ENCODE results near the gene ZNF529.

Gene ZNF529

DNA sequence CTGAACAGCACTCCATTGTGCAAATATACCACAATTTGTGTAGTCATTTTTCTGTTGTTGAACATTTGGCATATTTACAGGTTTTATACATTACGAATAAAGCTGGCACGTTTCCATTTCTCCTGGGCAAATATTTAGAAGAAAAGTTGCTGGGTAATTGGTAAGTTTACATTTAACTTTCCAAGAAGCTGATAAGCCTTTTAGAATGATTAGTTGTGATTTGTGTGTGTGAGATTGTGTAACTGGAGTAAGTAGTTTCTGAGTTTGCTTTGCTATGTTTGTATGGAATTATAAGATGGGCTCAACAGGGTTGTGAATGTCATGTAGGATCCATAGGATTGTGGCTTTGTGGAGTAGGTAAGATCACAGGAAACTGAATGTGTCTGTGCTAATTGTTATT lies 1.6 kb upstream of the ZNF529 start:
- peak overlapping the region; percentile 99; the same call in 1 of the 2 replicates for H3K4me3 ChIP-seq (ENCODE audit: low read length)

DNA sequence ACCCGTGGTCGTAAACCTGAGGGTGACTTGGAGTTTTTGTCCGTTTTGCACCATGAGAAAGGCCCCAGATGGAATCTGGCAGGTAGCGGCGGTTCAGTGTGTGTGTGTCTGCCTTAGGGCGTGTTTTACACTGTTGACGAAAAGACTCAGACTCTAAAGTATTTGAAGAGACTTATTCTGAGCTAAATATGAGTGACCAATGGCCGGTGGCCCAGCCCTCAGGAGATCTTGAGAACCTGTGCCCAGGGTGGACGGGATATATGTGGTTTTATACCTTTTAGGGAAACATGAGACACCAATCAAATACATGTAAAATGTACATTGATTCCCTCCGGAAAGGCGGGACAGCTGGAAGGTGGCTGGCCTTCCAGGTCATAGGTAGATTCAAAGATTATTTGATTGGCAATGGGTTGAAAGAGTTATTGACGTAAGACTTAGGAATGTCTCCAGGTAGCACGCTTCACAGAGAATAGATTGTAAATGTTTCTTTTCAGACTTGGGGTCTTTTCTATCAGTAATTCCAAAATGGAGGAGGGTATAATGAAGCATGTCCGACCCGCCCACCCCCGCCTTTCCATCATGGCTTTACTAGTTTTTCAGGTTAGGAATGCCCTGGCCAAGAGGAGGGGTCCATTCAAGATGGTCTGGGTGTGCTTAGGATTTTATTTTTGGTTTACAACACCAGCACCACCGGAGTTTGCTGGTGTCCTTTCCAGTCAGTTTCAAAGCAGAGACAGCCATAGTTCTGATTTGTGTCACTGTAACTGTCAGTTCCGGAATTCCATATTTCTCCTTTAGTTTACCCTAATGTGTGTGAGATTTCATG lies 1.0 kb upstream of the ZNF529 start:
- peak overlapping the region; percentile 99 for H3K4me3 ChIP-seq (ENCODE audit: low read length)
- no peaks in the 10 kb centered on the region for H3K27me3 ChIP-seq (ENCODE audit: control insufficient read depth, low read length)
- H3K4me1 ChIP-seq (ENCODE audit: control insufficient read depth, low read length), result peaks cover 16% of the 10 kb centered on the region
- H3F3A ChIP-seq (ENCODE audit: control insufficient read depth, insufficient read depth), result no peaks in the 10 kb centered on the region
- 0 out of 2 replicates have a peak overlapping the region, but pooled peaks have one; percentile 22 for H3K27ac ChIP-seq (ENCODE audit: low read depth, low read length)
- peaks cover 20% of the 10 kb centered on the region for H3K9me3 ChIP-seq (ENCODE audit: control insufficient read depth, insufficient read depth, low read length)
- H3K4me2 ChIP-seq (ENCODE audit: low read length), result peak overlapping the region; percentile 97
- TF ChIP-seq, protein P1, sequence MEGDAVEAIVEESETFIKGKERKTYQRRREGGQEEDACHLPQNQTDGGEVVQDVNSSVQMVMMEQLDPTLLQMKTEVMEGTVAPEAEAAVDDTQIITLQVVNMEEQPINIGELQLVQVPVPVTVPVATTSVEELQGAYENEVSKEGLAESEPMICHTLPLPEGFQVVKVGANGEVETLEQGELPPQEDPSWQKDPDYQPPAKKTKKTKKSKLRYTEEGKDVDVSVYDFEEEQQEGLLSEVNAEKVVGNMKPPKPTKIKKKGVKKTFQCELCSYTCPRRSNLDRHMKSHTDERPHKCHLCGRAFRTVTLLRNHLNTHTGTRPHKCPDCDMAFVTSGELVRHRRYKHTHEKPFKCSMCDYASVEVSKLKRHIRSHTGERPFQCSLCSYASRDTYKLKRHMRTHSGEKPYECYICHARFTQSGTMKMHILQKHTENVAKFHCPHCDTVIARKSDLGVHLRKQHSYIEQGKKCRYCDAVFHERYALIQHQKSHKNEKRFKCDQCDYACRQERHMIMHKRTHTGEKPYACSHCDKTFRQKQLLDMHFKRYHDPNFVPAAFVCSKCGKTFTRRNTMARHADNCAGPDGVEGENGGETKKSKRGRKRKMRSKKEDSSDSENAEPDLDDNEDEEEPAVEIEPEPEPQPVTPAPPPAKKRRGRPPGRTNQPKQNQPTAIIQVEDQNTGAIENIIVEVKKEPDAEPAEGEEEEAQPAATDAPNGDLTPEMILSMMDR (IDR thresholded peaks at IDR 0.05; ENCODE audit: low read depth, low read length, poor library complexity, severe bottlenecking), result no peak
- no peak for TF ChIP-seq EZH2phosphoT487 (IDR thresholded peaks at IDR 0.05; ENCODE audit: borderline replicate concordance, low read length)
- H3K36me3 ChIP-seq (ENCODE audit: control insufficient read depth, low read length), result peaks cover 16% of the 10 kb centered on the region
- H3K79me2 ChIP-seq (ENCODE audit: control insufficient read depth, low read length), result peaks cover 12% of the 10 kb centered on the region
- no peaks in the 10 kb centered on the region for H4K20me1 ChIP-seq (ENCODE audit: control insufficient read depth, insufficient read depth, low read depth, low read length)
- no peaks in the 10 kb centered on the region for H3K9me2 ChIP-seq (replicated peaks; ENCODE audit: control insufficient read depth, low read length)

More for the DNA sequence above, 1.6 kb upstream of the ZNF529 start:
- H4K20me1 ChIP-seq (ENCODE audit: control insufficient read depth, insufficient read depth, low read depth, low read length), result no peaks in the 10 kb centered on the region
- peaks cover 12% of the 10 kb centered on the region for H3K79me2 ChIP-seq (ENCODE audit: control insufficient read depth, low read length)
- H3F3A ChIP-seq (ENCODE audit: control insufficient read depth, insufficient read depth), result no peaks in the 10 kb centered on the region
- no peaks in the 10 kb centered on the region for H3K27me3 ChIP-seq (ENCODE audit: control insufficient read depth, low read length)
- H3K4me2 ChIP-seq (ENCODE audit: low read length), result no peak overlapping the region
- H3K36me3 ChIP-seq (ENCODE audit: control insufficient read depth, low read length), result peaks cover 19% of the 10 kb centered on the region
- no peaks in the 10 kb centered on the region for H3K9me2 ChIP-seq (replicated peaks; ENCODE audit: control insufficient read depth, low read length)
- peaks cover 16% of the 10 kb centered on the region for H3K4me1 ChIP-seq (ENCODE audit: control insufficient read depth, low read length)
- peaks cover 20% of the 10 kb centered on the region for H3K9me3 ChIP-seq (ENCODE audit: control insufficient read depth, insufficient read depth, low read length)
- no peak overlapping the region for H3K27ac ChIP-seq (ENCODE audit: low read depth, low read length)
- TF ChIP-seq EZH2phosphoT487 (IDR thresholded peaks at IDR 0.05; ENCODE audit: borderline replicate concordance, low read length), result no peak
- TF ChIP-seq, protein P1 (IDR thresholded peaks at IDR 0.05; ENCODE audit: low read depth, low read length, poor library complexity, severe bottlenecking), result no peak

DNA sequence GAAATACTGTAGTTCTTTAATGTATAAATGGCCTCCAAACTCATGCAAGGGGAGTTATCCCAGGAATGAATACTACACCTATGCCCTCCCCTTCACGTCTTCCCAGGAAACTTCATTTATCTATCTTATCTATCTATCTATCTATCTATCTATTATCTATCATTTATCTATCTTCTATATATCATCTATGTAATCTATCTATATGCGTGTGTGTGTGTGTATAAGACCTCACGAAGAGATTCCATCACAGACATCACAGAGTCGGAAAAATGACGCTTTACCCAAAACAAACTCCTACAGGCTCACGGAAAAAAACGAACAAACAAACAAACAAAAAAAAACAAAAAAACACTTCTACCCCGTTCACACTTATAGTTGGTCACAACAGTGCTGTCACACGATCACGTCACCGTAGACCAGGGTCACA lies 486 bp downstream of the ZNF529 start:
- peak overlapping the region; percentile 97 for H3K4me2 ChIP-seq (ENCODE audit: low read length)
- no peaks in the 10 kb centered on the region for H3K9me2 ChIP-seq (replicated peaks; ENCODE audit: control insufficient read depth, low read length)
- peaks cover 12% of the 10 kb centered on the region for H3K79me2 ChIP-seq (ENCODE audit: control insufficient read depth, low read length)
- peaks cover 23% of the 10 kb centered on the region for H3K9me3 ChIP-seq (ENCODE audit: control insufficient read depth, insufficient read depth, low read length)
- TF ChIP-seq, protein P1 (IDR thresholded peaks at IDR 0.05; ENCODE audit: low read depth, low read length, poor library complexity, severe bottlenecking), result no peak
- TF ChIP-seq EZH2phosphoT487 (IDR thresholded peaks at IDR 0.05; ENCODE audit: borderline replicate concordance, low read length), result no peak
- no peaks in the 10 kb centered on the region for H4K20me1 ChIP-seq (ENCODE audit: control insufficient read depth, insufficient read depth, low read depth, low read length)
- H3K27ac ChIP-seq (ENCODE audit: low read depth, low read length), result no peak overlapping the region
- H3K36me3 ChIP-seq (ENCODE audit: control insufficient read depth, low read length), result peaks cover 13% of the 10 kb centered on the region
- H3K27me3 ChIP-seq (ENCODE audit: control insufficient read depth, low read length), result no peaks in the 10 kb centered on the region
- peaks cover 16% of the 10 kb centered on the region for H3K4me1 ChIP-seq (ENCODE audit: control insufficient read depth, low read length)
- H3K4me3 ChIP-seq (ENCODE audit: low read length), result peak overlapping the region; percentile 99
- no peaks in the 10 kb centered on the region for H3F3A ChIP-seq (ENCODE audit: control insufficient read depth, insufficient read depth)

Measured in DOHH2 (cell line).